Right renal pelvis (tissue), 4 donors: Measurements from ENCODE around the gene PPM1J. TPM values are rescaled to one million over a fixed set of nuclear protein-coding genes. Genes with fewer than 3 reads are reported as not detected.

ENCODE experiments used
- DNase-seq, 4 donors: peaks; one replicate each; pipeline ENCODE4 v3.0.0-alpha.2; 2013; ENCODE audit warnings: low read depth in 4 of 4, low spot score in 3 of 4, missing footprints in 1 of 4
- polyA plus RNA-seq, 4 donors: library from polyadenylated mRNA; unstranded; fragments of 120-200 nt; gene quantifications; one replicate each; pipeline ENCODE4 v1.2.1, GENCODE V29; 2013; ENCODE audit not compliant: insufficient read length in 4 of 4

PPM1J gene
- polyA plus RNA-seq, 4 donors: 0.98 to 1.4 (median 1.3) TPM

DNA sequence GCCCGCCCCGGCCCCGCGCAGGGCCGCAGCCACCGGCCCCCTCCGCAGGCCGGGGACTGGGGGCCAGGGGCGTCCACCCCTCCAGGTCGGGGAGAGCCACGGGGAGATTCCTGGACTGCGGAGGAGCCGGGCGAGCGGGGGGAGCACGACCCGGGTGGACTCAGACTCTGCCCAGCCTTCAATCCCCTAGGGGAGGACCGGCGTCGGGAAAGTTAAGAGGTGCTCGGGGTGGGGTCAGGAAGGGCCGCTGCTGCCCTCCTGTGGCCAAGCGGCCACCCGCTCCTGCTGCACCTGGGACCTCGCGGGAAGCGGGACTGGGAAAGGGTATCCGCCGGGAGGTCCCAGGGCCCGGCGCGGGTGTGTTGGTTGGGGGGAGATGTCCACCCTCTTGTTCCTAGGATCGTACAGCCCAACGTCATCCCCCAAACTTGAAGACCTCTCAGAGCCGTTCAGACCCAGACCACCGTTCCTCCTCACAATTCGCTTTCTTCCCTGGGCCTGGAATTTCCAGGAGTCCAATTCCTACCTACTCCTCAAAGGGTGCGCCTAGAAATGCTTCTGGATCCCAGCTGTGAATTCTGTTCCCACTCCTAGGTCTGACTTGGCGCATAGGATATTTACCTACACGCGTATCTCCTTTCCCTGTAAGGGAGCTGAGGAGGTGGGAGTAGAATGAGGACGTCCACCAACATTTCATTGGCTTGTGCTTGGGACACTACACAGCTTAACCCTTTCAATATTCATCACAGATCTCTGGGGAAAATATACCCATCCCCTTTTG is 7.7 kb downstream of the PPM1J start:
- DNase-seq: peak; percentile 81 to 88 (median 84)

- DNase-seq: peak in 2 of 4 donors; percentile 39 to 69
Measured at GRCh38 chr1:112706505-112707220, 8.5 kb downstream of the PPM1J start, which contains the start of gene RHOC. RHOC (minus strand) TSS chr1:112707127; CDS start chr1:112703799, 3,328 bp downstream.

DNA sequence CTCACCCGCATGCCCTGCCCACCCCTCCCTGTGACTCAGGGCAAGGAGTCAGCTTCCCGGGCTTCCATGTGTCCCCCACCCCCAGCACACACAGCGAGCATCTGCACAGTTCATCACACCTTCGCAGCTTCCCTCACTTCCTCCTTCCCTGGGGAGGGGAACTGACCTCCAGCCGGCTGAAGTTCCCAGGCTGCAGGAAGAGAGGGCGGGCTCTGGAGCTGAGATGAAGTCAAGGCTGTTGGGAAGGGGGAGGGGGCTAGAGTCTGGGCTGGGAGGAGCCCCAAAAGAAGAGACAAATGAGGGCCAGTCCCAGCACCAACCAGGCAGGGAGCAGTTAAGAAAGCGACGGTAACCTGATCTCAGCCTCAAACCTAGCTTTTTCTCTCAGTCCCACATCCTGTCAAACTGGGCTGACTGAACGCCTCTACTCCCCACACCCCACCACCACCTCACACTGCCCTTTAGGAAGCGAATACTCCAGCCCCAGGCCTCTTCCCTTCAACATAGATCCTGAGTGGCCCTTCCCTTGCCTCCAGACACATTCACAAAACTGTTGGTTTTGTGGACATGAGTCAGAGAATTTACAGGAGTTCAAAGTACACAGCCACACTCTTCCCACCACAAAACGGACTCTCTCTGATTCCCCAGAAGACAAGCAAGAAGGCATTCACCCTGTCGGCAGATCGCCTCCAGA is 10.1 kb downstream of the PPM1J start:
- peak; percentile 79 to 95 (median 93) for DNase-seq

- no peak for DNase-seq
Measured at GRCh38 chr1:112704391-112704933, 10.7 kb downstream of the PPM1J start.

DNA sequence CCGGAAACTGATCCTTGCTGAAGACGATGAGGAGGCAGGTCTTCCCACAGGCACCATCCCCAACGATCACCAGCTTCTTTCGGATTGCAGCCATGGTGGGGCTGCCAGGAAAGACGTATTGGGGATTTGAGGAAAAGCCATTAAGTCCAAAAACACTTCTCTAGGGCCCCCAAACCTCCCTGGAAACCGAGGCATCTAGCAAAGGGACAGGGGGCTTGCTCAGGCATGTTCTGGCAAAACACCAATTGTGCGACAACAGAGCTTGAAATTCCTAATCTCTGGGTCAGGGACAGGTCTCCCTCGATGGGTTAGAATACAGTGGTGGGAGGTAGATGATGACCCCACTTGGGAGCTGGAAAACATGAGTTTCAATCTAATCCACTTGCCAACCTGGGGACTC is 11.4 kb downstream of the PPM1J start:
- no peak for DNase-seq

DNA sequence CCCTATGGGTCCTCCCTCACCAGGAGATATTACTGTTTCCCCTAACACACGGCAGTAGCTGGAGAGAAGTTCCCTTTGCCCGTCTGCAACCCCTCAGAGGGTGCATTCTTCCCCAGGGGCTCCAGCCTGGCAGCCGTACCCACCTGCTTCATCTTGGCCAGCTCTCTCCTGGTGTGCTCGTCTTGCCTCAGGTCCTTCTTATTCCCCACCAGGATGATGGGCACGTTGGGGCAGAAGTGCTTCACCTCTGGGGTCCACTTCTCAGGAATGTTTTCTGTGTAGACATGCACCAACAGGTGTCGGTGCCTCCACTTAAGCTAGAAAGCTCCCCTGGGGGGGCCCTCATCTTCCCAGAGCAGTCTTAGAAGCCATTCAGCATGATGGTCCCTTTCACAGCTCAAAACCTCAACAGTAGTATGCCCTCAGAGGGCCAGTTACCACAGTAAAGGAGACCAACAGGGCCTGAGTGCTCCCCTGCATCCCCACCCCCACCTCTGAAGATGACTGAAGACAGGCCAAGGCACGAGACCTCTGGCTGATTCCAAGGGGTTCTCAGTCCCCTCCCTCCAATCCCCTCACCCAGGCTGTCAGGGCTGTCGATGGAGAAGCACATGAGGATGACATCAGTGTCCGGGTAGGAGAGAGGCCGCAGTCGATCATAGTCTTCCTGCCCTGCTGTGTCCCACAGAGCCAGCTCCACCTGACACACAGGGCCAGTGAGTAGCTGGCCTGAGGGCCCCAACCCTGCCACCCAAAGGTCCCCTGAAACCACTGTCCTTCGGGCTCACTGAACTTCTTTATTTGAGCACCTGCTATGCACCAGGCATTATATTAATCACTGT is 12.5 kb downstream of the PPM1J start:
- no peak for DNase-seq

GRCh38 chr1:112702067-112702395 is 13.1 kb downstream of the PPM1J start:
- no peak for DNase-seq

DNA sequence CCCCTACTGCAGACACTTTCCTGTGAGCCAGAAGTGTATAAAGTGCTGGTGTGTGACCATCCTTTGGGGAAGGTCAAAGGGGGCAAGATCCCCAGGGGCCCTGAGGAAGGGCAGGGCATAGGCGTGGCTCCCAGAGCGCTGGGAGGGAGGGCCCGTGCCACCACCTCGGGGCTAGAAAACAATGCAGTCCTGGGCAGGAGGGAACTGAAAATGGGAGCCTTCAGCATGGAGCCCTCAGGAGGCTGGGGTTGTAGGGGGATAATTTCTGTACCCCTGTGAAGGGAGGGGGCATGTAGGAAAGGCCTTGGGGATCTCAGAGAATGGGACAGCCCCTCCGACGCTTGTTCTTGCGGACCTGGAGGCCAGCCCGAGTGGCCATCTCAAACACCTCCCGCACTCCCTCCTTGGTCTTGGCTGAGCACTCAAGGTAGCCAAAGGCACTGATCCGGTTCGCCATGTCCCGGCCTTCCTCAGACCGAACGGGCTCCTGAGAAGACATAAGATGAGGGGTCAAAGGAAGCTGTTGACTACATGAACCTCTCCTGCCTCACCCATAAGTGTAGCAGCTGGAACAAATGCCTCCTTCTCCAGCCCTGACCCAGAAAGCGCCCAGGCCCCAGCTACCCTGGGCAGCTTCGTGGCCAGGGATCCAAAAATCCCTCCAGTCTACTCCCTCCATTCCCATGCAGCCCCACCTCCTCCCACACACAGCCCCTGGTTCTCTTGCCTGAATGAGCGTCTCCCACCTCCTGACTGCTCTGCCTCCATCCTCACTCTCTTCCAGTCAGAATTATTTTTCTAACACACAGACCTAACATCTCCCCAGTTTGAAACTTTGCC is 13.7 kb downstream of the PPM1J start:
- DNase-seq: no peak

DNA sequence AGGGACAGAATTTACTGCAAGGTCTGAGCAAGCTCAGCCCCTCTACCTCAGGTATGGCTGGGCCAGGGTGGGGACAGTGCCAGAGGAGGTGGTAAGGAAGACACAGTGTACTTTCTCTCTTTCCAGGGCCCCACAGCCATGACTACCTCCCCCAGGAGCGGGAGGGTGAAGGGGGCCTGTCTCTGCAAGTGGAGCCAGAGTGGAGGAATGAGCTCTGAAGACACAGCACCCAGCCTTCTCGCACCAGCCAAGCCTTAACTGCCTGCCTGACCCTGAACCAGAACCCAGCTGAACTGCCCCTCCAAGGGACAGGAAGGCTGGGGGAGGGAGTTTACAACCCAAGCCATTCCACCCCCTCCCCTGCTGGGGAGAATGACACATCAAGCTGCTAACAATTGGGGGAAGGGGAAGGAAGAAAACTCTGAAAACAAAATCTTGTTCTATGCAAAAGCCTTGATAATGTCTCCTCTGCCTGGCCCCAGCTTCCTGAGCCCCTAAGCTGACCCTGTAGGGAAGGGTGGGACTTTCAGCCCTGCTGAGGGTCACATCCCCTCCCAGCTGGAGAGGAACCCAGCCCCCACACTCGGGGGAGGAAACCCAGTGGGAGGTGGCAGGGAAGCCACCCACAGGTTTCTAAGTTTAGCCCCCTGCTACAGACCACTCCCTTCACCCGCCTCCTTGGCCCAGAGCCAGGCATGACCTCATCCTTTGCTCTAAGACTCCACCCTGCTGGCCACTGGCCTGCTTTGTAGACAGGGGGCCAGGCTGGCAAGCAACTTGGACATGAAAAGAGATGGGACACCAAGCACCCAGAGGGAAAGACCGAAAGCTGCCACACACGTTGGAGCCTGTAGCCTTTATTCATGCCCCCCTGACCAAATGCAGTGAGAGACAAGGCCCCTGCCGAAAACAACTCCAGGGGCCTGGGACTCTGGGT is 14.6 kb downstream of the PPM1J start:
- peak; percentile 85 to 93 (median 91) for DNase-seq

GRCh38 chr1:112699425-112700144 is 15.5 kb downstream of the PPM1J start:
- no peak for DNase-seq

DNA sequence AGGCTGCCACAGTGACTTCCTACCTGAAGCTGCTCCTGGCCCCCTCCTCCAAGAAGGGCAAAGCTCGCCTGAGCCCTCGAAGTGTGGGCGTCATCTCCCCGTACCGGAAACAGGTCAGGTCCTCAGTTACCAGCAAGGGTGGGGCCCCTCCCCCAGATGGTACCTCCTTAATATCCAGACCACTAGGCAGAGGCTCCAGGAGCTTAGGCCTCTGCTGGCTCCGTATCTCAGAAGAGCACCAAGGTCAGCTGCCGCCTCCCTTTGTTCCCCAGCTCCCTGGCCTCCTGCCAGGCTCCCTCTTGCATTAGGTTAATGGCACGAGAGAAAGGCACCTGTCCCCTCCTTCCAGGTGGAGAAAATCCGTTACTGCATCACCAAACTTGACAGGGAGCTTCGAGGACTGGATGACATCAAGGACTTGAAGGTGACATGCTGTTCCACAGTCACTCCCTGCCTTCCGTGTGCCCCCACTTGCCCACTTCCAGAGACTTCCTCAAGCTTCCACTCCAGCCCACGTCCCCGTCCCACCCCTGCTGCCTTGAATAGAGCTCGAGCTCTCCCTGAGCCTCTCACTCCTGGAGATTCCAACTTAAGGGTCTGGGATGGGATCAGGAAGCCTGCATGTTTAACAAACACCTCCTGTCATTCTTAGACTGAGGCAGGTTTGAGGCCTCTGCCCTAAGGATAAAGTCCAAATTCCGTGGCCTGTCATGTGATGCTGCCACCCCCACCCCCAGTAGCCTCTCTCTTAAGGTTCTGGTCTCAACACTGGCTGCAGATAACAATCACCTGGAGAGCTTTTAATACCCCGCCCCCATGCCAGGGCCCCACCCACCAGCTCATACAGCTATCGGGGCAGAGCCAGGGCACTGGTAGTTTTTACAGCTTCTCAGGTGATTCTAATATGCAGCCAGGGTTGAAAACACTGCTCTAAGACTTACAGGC is 16.5 kb downstream of the PPM1J start:
- DNase-seq: no peak

- DNase-seq: no peak
Measured at GRCh38 chr1:112697781-112698201, 17.3 kb downstream of the PPM1J start.

DNA sequence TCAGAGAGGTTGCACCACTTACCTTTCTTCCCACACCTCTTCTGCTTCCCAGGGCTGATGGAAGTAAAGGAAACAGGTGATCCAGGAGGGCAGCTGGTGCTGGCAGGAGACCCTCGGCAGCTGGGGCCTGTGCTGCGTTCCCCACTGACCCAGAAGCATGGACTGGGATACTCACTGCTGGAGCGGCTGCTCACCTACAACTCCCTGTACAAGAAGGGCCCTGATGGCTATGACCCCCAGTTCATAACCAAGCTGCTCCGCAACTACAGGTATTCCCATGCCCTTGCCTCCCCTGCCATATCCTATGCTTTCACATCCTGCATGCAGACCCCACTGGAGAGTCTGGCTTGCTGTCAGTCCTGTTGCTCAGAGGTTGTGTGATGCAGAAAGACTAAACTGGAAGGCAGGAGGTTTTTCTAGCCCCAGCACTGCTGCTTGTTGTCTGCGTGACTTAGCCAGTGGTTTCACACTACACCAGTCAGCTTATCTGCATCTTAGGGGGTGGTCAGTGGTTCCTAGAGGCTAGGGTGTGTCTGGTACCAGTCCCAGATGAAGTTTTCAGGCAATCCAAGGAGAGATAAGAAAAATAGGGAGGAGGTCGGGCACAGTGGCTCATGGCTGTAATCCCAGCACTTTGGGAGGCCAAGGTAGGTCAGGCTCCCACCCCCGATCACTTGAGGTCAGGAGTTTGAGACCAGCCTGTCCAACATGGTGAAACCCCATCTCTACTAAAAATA is 18.4 kb downstream of the PPM1J start:
- no peak for DNase-seq

DNA sequence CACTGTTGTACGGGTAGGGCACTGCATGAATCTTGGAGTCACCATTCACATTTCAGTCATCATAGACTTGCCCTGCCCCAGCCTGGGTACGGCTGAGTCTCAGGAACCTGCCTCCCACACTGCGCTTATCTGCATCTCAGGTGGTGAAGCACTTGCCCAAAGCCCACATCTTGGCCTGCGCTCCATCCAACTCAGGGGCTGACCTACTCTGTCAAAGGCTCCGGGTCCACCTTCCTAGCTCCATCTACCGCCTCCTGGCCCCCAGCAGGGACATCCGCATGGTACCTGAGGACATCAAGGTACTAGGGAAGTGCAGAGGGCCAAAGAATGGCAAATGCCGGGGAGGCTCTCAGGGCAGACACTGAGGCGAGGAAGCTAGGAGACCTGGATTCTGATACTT is 19.9 kb downstream of the PPM1J start:
- no peak for DNase-seq

DNA sequence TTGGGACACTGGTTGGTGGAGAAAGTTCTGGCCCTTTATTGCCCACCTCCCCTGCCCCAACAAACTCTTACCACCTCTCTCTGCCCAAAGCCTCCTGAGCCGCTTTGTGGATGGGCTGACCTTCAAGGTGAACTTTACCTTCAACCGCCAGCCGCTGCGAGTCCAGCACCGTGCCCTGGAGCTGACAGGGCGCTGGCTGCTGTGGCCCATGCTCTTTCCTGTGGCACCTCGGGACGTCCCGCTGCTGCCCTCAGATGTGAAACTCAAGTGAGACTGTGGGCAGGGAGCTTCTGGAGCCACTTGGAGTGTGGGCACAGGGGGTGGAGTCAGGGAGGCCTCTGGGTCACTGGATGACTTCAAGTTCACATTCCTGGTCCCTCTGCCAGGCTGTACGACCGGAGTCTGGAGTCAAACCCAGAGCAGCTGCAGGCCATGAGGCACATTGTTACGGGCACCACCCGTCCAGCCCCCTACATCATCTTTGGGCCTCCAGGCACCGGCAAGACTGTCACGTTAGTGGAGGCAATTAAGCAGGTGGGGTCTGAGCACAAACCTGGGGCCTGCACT is 20.7 kb downstream of the PPM1J start:
- DNase-seq: no peak
